SKM-1 treated with dmso at 0.1 percent for 144 hours (cell line): ENCODE results near the gene GOLGA8H.
"Not testable (repeated sequence)": the region's sequence is repeated elsewhere in the genome, so short reads cannot be mapped to it uniquely, and the experiment has no call there.

ENCODE experiments used
- DNase-seq: peaks from one replicate; lab custom pipeline; 2025; ENCODE audit not compliant: unreplicated experiment; lab: John Stamatoyannopoulos, UW

GOLGA8H gene

GRCh38 chr15:30603796-30604195 lies at the start of gene GOLGA8H:
Gene GOLGA8H (plus strand): TSS chr15:30604028. CDS start chr15:30604126, 98 bp downstream.
- DNase-seq: not testable (repeated sequence)

- DNase-seq: not testable (repeated sequence)
Measured at GRCh38 chr15:30566949-30567348, 36.9 kb upstream of the GOLGA8H start.

GRCh38 chr15:30573012-30573491 lies 30.8 kb upstream of the GOLGA8H start:
- DNase-seq: not testable (repeated sequence)

GRCh38 chr15:30579394-30579970 lies 24.3 kb upstream of the GOLGA8H start:
- DNase-seq: not testable (repeated sequence)

GRCh38 chr15:30580716-30581115 lies 23.1 kb upstream of the GOLGA8H start:
- not testable (repeated sequence) for DNase-seq

GRCh38 chr15:30598953-30599352 lies 4.9 kb upstream of the GOLGA8H start:
- not testable (repeated sequence) for DNase-seq

GRCh38 chr15:30612271-30612670 lies 8.4 kb downstream of the GOLGA8H start:
- DNase-seq: not testable (repeated sequence)

- DNase-seq: not testable (repeated sequence)
Measured at GRCh38 chr15:30621342-30621741, 17.5 kb downstream of the GOLGA8H start.

- DNase-seq: not testable (repeated sequence)
Measured at GRCh38 chr15:30625436-30626193, 21.8 kb downstream of the GOLGA8H start, which contains the start of gene ARHGAP11B. Gene ARHGAP11B (plus strand): TSS chr15:30626128.

- DNase-seq: not testable (repeated sequence)
Measured at GRCh38 chr15:30626194-30626565, 22.4 kb downstream of the GOLGA8H start.

GRCh38 chr15:30626632-30627031 lies 22.8 kb downstream of the GOLGA8H start:
- DNase-seq: not testable (repeated sequence)

- peak; percentile 66 for DNase-seq
Measured at GRCh38 chr15:30650012-30650929, 46.4 kb downstream of the GOLGA8H start.

GRCh38 chr15:30661154-30661553 lies 57.3 kb downstream of the GOLGA8H start:
- DNase-seq: peak; percentile 6
